Measurements from ENCODE around the gene SEMA3D.

SEMA3D gene

GRCh38 chr7:85186521-85187241 is at the start of gene SEMA3D:
SEMA3D (minus strand) TSS chr7:85187056; CDS start chr7:85121891, 65,165 bp downstream.
- DNase-seq (ENCODE audit: low spot score): no peak

DNA sequence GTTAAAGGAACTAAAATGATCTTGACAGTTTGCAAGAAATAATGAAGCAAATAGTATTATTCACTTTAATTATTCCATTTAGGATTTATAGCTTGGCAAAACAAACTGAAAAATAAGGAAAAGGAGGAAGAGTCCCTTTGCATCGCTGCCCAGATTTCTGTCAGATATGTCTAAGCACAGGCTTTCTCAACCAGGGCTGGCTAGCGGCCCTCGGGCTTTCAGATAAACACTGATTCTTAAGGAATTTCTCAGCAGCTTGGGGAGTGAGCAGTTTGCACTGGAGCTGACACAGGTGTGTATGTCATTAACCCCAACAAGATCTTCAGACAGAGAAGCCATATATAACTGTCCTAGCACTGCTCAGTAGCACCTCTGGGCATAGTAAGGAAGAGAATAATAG is 47.9 kb upstream of the SEMA3D start:
- no peak for DNase-seq (ENCODE audit: low spot score)

GRCh38 chr7:85232068-85232467 is 45.2 kb upstream of the SEMA3D start:
- DNase-seq (ENCODE audit: low spot score): no peak

DNA sequence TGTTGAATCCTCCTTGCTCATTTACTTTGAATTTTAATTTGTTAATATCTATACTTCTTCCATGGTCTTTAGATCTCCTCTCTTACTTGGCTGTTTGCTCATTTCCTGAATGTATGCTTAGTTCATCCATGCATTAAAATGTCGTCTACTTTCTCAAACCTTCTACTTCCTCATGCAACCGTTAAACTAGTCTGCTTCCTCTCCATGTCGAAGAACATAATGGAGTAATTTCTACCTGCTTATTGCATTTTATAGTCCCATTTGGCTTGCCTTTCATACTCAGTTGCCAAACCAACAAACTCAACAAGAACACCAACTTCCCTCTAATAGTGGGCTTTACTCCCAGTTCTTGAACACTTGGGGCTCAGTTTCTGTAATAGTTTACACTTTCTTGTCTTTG is 43.8 kb upstream of the SEMA3D start:
- DNase-seq (ENCODE audit: low spot score): no peak

DNA sequence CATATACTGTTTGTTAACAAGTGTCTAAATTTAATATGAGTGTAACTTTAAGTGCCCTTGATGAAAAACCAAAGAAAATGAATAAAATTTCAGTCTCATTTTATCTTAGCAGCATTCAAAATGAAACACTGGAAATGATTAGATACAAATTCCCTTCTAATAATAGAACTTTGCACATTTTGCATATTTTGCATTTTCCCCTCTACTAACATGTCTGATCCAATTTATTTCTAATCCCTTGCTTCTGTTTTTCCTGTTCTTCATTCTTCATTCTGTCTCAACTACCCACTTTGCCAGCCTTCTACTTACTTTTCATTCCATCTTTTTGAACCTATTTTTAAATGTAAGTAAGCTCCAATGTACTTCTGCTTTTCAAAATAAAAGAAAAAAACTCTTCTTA is 42.7 kb upstream of the SEMA3D start:
- DNase-seq (ENCODE audit: low spot score): no peak

- DNase-seq (ENCODE audit: low spot score): no peak
These were observed 39.7 kb upstream of the SEMA3D start for GRCh38 chr7:85226361-85227085.

DNA sequence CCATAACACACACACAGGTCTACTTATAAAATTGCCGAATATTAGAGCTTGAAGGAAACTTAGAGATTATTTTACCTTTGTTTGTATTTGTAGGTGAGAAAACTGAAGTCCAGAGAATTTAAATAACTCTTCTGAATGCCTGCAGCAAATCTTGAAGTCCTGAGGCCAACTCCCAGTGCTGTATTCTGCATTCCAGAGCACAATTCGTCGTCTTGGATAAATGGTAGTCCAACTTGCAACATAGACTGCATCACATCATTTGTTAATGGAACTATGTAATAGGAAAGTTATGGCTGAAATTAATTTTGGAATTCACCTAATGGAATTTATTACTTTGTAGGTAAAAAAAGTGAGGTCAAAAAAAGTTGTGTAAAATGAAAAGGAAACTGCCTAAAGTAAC is 37.3 kb upstream of the SEMA3D start:
- DNase-seq (ENCODE audit: low spot score): no peak

DNA sequence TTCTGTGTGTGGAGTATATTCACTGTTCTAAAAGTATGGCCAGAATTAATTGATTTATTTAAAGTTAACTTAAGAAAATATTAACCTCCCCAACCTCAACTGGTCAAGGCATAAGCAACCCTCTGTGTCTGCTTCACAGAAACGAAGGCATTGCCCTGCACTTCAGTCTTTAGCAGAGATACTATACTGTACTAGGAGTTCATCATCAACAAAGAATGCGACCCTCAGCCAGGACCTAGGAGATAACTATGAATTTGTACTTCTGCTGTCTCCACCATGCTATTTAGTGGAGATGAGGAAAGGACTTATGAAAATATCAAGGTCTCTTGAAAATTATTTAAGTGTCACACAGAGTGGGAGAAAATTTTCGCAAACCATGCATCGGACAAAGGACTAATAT is 35.7 kb upstream of the SEMA3D start:
- DNase-seq (ENCODE audit: low spot score): no peak

- DNase-seq (ENCODE audit: low spot score): no peak
These were observed 34.9 kb upstream of the SEMA3D start for GRCh38 chr7:85221796-85222195.

DNA sequence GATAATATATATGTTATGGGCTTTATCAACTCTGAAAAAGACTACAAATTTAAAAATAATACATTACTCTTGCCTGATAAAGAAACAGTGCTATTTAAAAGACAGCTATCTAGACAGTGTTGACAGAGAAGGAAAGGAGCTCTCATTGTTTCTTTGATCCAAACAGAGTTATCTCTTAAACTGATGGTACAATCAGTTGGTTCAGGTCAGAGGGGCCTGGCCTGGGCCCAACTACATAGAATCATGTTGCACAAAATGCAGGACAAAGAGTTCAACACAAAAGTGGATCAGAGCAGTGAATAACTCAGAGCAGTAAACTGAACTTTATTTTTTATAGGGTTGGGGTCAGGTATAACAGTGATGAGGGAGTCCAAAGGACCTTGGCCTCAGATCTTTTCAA is 33.8 kb upstream of the SEMA3D start:
- DNase-seq (ENCODE audit: low spot score): no peak

- no peak for DNase-seq (ENCODE audit: low spot score)
These were observed 33.2 kb upstream of the SEMA3D start for GRCh38 chr7:85220023-85220422.

DNA sequence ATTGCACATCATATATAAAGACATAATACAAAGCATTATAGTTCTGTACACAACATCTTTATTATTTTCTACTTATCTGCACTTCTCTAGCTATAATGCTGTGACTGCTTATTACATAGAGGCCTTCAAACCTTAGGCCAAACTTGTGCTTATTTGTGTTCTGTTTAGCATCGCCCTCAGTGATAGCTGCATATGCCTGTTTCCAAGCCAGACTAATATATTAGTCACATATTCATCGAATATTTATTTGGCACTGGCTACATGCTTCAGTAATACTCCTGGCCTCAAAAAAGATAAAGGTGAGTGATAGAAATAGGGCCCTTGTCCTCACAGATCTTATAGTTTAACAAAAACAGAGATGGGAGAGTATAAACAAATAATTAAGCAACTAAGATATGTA is 30.2 kb upstream of the SEMA3D start:
- DNase-seq (ENCODE audit: low spot score): no peak

DNA sequence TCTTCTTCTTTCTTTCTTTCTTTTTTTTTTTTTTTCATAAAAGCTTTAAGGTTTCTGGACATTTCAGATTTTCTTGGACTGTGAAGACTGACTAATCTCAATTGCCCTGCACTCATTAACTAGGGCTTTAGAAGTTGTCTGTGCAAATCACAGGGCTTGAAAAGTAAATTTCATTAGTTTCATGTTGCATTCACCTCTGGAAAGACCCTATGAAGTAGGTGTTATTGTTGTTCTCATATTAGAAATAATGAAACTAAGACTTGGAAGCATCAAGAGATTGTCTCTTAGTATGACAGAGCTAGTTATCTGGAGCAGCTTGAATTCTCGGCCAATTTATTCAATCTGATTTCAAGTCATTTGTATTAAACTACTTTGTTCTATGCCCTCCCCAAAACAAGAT is 28.2 kb upstream of the SEMA3D start:
- DNase-seq (ENCODE audit: low spot score): no peak

DNA sequence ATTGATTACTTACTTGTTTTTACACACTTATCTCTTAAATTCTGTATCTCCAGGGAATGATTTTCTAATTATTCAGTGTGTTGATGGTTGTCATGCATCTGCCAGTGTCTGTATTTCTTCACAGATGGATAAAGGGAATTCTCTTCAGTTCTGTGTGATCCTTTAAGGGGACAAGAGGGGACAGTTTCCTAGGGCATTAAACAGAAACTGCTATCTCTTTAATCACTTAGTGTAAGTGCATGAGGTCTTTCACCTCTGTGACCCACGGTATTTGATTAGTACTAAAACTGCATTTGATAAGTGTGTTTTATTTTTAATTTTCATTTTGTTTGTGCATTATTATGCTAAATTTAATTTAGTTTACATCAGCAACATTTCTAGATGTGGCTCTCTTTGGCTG is 26.6 kb upstream of the SEMA3D start:
- no peak for DNase-seq (ENCODE audit: low spot score)

DNA sequence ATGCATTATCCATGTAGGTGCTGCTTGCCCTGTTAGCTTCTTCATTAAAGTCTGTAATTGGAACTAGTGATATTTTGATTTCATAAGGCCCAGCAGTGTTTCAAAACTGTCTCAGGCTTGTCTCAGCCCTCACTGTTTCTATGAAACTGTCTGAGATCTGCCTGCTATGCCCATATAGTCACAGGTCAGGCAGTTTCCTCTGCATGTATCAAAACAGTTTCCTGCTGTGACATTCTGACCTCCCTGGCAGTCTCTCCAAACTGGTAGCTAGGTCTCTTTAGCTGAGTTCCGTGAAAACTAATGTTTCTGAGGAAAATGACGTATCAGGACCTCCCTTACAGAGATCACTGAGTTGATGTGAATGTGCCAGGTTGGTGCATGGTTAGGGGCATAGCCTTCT is 18.9 kb upstream of the SEMA3D start:
- DNase-seq (ENCODE audit: low spot score): no peak

DNA sequence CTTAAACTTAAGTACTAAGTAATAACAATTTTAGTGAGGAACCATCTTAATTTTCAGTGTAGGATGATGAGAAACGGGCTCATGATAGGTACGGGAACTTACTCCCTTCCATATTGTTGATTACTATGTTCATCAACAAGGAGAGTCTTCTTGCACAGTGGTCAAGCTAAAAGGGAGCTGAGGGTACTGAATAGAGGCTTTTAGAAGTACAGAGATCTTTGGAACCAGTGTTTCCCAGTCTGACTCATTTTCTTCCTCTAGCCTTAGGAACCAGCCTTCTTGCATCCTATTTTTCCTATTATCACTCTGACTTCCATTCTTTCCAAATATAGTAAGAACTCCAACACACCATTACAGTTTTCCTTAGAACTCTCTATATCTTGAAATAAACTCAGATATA is 17.6 kb upstream of the SEMA3D start:
- no peak for DNase-seq (ENCODE audit: low spot score)

GRCh38 chr7:85204061-85204460 is 17.2 kb upstream of the SEMA3D start:
- DNase-seq (ENCODE audit: low spot score): no peak

GRCh38 chr7:85201209-85201608 is 14.4 kb upstream of the SEMA3D start:
- DNase-seq (ENCODE audit: low spot score): no peak

DNA sequence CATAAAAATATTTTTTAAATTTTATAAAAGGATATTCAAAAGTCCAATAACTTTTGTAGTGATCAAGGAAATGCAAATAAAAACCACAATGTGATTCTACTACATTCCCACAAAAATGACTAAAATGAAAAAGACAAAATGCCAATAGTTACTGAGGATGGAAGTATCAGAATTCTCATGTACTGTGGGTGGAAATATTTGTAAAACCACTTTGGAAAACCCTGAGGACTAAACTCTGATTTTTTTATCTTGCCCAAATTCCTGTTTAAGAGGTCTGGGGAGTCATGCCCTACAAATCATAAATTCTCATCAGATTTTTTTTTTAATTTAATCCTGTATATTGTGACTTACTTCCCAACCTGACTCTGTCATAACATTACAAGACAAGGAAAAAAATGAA is 9.8 kb upstream of the SEMA3D start:
- DNase-seq (ENCODE audit: low spot score): no peak

DNA sequence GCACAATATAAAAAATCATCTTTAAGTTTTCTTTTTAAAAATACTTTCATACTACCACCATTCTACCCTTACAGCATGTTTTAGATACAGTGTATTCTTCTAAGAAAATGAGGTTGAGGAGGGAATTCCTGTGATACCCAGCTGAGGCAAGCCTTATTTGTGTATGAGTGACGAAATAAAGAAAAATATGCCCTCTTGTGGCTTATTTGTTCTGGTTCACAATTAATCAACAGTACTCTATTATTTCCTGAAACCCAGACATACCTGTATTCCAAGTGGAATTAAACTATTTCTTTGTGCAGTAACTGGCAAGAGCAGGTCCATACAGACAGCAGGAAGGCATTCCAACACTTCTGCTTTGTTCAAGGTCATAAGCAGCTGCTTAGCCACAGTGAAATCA is 4.5 kb upstream of the SEMA3D start:
- DNase-seq (ENCODE audit: low spot score): no peak

GRCh38 chr7:85186083-85186520 is 754 bp downstream of the SEMA3D start:
- no peak for DNase-seq (ENCODE audit: low spot score)

DNA sequence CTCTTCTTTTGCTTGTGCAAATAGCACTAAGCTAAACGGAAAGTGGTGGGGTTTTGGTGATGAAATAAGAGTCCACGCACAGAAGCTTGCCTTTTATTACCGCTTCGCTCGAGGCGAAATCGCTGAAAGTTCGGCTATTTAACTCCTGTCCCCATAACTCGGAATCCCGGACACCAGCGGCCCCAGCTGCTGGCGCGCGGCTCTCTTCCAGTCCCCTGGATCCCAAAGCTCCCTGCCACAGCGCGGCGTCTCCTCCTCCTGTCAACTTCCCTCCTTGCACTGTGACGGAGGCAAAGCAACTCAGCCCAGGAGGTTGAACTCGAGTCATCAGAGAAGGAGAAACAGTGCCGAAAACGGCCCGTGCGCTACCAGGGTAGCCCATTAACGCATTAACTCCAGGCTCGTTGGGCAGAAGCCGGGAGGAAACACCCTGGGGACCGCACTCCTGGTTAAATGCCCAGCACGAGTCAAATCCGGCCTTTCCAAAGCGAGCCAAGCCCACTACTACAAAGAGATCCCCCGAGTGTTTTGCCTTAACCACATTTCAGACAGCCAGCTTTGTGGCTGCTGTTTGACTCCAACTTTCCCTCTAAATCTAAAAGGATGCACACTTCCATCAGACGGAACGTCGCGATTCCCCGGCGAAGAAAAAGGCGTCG is 1.3 kb downstream of the SEMA3D start:
- DNase-seq (ENCODE audit: low spot score): no peak
